ENCODE measurements around the gene GABPB1.

Gene GABPB1

DNA sequence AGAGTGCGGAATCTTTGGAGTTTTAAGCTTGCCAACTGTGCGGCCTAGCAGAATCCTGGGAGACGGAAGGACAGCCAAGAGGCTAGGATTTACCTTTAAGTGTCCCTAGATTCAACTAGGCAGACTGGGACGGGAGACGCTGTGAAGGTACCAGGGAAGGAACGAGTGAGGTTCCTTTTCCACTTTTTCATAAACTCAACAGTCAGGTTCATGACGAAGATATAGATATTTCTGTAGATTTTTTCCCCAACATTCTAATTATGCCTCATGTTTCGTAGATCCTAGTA is 564 bp upstream of the GABPB1 start:
- Histone ChIP-seq H2AK5ac (ENCODE audit: low read depth, low read length) (peak overlapping the region; percentile 20), H3K14ac (ENCODE audit: low read length) (no peak overlapping the region), H2AFZ (ENCODE audit: low read length) (peak overlapping the region; percentile 86), H3K9ac (ENCODE audit: low read depth, low read length, poor library complexity) (peak overlapping the region; percentile 85), H4K91ac (ENCODE audit: low read depth, low read length, poor library complexity) (no peak overlapping the region), H3K27me3 (ENCODE audit: control insufficient read depth in 3 of 3, insufficient read depth in 3 of 3, low read depth in 1 of 3, low read length in 3 of 3) (no peaks in the 10 kb centered on the region), H3K4me1 (ENCODE audit: control insufficient read depth in 2 of 2, insufficient read depth in 1 of 2, low read depth in 1 of 2, low read length in 2 of 2) (peaks cover 4 to 7% of the 10 kb centered on the region in 2 donors), H3K18ac (ENCODE audit: low read length) (peak overlapping the region; percentile 100), H2BK5ac (ENCODE audit: low read length) (peak overlapping the region; percentile 100), H2BK15ac (ENCODE audit: low read length) (no peak overlapping the region), H4K8ac (ENCODE audit: low read depth, low read length) (no peak overlapping the region), H3K4me2 (ENCODE audit: insufficient read depth, low read length, poor library complexity, severe bottlenecking) (peak overlapping the region; percentile 59), H3K4me3 (ENCODE audit: low read length in 2 of 2) (peak overlapping the region; percentile 91 to 100), H2BK120ac (ENCODE audit: low read depth, low read length) (no peak overlapping the region), H3K4ac (ENCODE audit: low read length) (no peak overlapping the region), H2BK12ac (ENCODE audit: low read length) (no peak overlapping the region), H3K9me3 (replicated peaks in 1 of 2; ENCODE audit: control insufficient read depth in 2 of 2, insufficient read depth in 1 of 2, low read depth in 1 of 2, low read length in 2 of 2) (peaks cover 0 to 6% of the 10 kb centered on the region in 2 donors), H3K36me3 (replicated peaks in 1 of 2; ENCODE audit: control insufficient read depth in 2 of 2, insufficient read depth in 2 of 2, low read length in 2 of 2) (peaks cover 9 to 68% of the 10 kb centered on the region in 2 donors), H3K23ac (ENCODE audit: low read depth, low read length, poor library complexity) (no peak overlapping the region), H3K27ac (replicated peaks; ENCODE audit: low read length) (peak overlapping the region; percentile 99), H3K79me1 (ENCODE audit: low read depth, low read length) (peaks cover 2% of the 10 kb centered on the region)
- no CpG with 5 or more reads among the region's 8 CpGs for WGBS, 2 donors (ENCODE audit: extremely low coverage in 2 of 2, insufficient read length in 2 of 2, insufficient replicate concordance in 1 of 2)
- DNase-seq (ENCODE audit: low spot score), result no peak

DNA sequence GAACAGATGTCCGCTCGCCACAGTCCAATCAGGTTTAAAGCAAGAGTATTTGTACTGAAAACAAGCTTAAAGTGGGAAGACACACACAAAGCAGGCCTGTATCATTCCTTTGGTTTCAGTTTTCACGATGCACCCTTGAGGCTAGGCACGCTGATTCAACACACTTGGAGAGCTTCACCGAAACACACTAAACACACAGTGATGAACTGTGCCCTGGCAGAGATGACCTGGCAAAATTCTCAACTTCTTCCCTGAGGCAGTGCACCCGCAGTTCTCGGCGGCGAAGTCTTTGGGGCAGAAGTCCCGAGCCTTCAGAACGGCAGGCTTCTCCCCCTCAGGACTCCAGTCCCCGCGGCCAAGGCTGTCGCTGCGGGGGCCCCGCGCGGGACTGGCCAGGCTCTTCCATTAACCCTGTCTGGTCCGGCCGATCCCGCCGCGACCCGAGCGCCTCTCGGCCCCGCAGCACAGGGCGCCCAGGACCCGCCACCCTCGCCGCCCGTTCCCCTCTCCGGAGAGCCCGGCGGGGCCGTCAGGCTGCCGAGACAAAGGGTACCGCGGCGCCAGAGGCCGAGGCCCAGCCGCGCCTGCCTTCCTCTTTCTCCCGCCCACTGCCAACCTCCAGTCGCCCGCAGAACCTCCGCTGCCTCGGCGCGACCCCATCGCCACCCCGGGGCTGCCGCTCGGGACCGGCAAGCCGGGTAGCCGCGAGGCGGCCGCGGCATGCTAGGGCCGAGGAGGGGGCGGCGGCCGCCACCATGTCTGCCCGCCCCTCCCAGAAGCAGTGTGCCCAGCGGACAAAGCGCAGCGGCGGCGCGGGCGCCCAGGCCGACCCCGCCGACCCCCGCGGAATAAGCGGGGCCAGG is 792 bp downstream of the GABPB1 start:
- H3K4me2 ChIP-seq (ENCODE audit: insufficient read depth, low read length, poor library complexity, severe bottlenecking), result peak overlapping the region; percentile 66
- peak overlapping the region; percentile 35 for H2BK120ac ChIP-seq (ENCODE audit: low read depth, low read length)
- H3K9me3 ChIP-seq (replicated peaks in 1 of 2; ENCODE audit: control insufficient read depth in 2 of 2, insufficient read depth in 1 of 2, low read depth in 1 of 2, low read length in 2 of 2), result peaks cover 0 to 6% of the 10 kb centered on the region in 2 donors
- H2BK15ac ChIP-seq (ENCODE audit: low read length), result no peak overlapping the region
- H3K18ac ChIP-seq (ENCODE audit: low read length), result peak overlapping the region; percentile 97
- peak overlapping the region; percentile 94 for H3K4ac ChIP-seq (ENCODE audit: low read length)
- no peaks in the 10 kb centered on the region for H3K27me3 ChIP-seq (ENCODE audit: control insufficient read depth in 3 of 3, insufficient read depth in 3 of 3, low read depth in 1 of 3, low read length in 3 of 3)
- no peak overlapping the region for H4K91ac ChIP-seq (ENCODE audit: low read depth, low read length, poor library complexity)
- DNase-seq (ENCODE audit: low spot score), result peak; percentile 44
- peak overlapping the region; percentile 100 for H2BK5ac ChIP-seq (ENCODE audit: low read length)
- H3K4me1 ChIP-seq (ENCODE audit: control insufficient read depth in 2 of 2, insufficient read depth in 1 of 2, low read depth in 1 of 2, low read length in 2 of 2), result peaks cover 4 to 7% of the 10 kb centered on the region in 2 donors
- H3K36me3 ChIP-seq (replicated peaks in 1 of 2; ENCODE audit: control insufficient read depth in 2 of 2, insufficient read depth in 2 of 2, low read length in 2 of 2), result peaks cover 6 to 60% of the 10 kb centered on the region in 2 donors
- no CpG with 5 or more reads among the region's 79 CpGs for WGBS, 2 donors (ENCODE audit: extremely low coverage in 2 of 2, insufficient read length in 2 of 2, insufficient replicate concordance in 1 of 2)
- peak overlapping the region; percentile 98 for H3K14ac ChIP-seq (ENCODE audit: low read length)
- peak overlapping the region; percentile 99 for H3K27ac ChIP-seq (replicated peaks; ENCODE audit: low read length)
- H3K9ac ChIP-seq (ENCODE audit: low read depth, low read length, poor library complexity), result peak overlapping the region; percentile 95
- H3K4me3 ChIP-seq (ENCODE audit: low read length in 2 of 2), result peak overlapping the region; percentile 91 to 100
- H2AK5ac ChIP-seq (ENCODE audit: low read depth, low read length), result peak overlapping the region; percentile 88
- no peak overlapping the region for H2BK12ac ChIP-seq (ENCODE audit: low read length)
- no peak overlapping the region for H4K8ac ChIP-seq (ENCODE audit: low read depth, low read length)
- H3K23ac ChIP-seq (ENCODE audit: low read depth, low read length, poor library complexity), result peak overlapping the region; percentile 97
- peak overlapping the region; percentile 86 for H2AFZ ChIP-seq (ENCODE audit: low read length)
- no peaks in the 10 kb centered on the region for H3K79me1 ChIP-seq (ENCODE audit: low read depth, low read length)

DNA sequence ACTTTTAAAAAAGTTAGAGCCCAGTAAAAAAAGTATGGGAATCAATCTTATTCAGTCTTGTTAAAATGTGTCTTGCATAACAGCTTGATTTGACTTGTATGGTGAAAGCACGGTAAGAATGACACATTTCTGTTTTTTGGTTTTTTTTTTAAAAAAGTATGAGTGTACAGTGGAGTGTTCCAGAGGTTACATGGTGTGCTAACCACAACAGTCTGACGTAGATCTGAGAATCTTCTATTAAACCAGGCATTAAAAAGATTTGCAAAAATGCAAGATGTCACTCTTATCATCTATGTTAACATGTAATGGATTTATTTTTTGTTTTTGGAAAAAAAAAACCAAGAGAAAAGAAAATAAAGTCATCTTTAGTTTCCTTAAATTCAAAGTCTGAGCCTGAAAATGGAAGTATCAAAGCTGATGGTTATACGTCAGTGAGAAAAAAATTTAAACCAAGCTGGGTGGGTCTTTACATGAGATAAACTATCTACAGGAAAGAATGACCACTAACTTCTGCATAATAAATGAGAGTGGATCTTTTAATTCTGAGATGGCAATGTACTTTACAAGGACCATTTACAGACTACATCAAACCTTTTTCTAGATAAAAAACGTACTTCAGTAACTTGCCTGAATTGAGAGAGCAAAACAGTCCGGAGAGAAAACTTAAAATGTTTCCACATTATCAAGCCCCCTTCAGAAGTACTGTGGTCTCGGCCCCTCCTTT is 1.6 kb downstream of the GABPB1 start:
- Histone ChIP-seq H3K27ac (replicated peaks; ENCODE audit: low read length) (peak overlapping the region; percentile 99), H3K23ac (ENCODE audit: low read depth, low read length, poor library complexity) (no peak overlapping the region), H3K9me3 (replicated peaks in 1 of 2; ENCODE audit: control insufficient read depth in 2 of 2, insufficient read depth in 1 of 2, low read depth in 1 of 2, low read length in 2 of 2) (peaks cover 0 to 6% of the 10 kb centered on the region in 2 donors), H2AFZ (ENCODE audit: low read length) (peak overlapping the region; percentile 86), H3K18ac (ENCODE audit: low read length) (no peak overlapping the region), H3K36me3 (replicated peaks in 1 of 2; ENCODE audit: control insufficient read depth in 2 of 2, insufficient read depth in 2 of 2, low read length in 2 of 2) (peaks cover 5 to 52% of the 10 kb centered on the region in 2 donors), H4K91ac (ENCODE audit: low read depth, low read length, poor library complexity) (no peak overlapping the region), H3K79me1 (ENCODE audit: low read depth, low read length) (no peaks in the 10 kb centered on the region), H3K14ac (ENCODE audit: low read length) (no peak overlapping the region), H4K8ac (ENCODE audit: low read depth, low read length) (no peak overlapping the region), H2BK120ac (ENCODE audit: low read depth, low read length) (no peak overlapping the region), H2BK12ac (ENCODE audit: low read length) (no peak overlapping the region), H3K9ac (ENCODE audit: low read depth, low read length, poor library complexity) (no peak overlapping the region), H2AK5ac (ENCODE audit: low read depth, low read length) (no peak overlapping the region), H3K27me3 (ENCODE audit: control insufficient read depth in 3 of 3, insufficient read depth in 3 of 3, low read depth in 1 of 3, low read length in 3 of 3) (no peaks in the 10 kb centered on the region), H2BK15ac (ENCODE audit: low read length) (no peak overlapping the region), H3K4me3 (ENCODE audit: low read length in 2 of 2) (peak overlapping the region; percentile 91 to 100), H3K4me1 (ENCODE audit: control insufficient read depth in 2 of 2, insufficient read depth in 1 of 2, low read depth in 1 of 2, low read length in 2 of 2) (peaks cover 4 to 7% of the 10 kb centered on the region in 2 donors), H3K4me2 (ENCODE audit: insufficient read depth, low read length, poor library complexity, severe bottlenecking) (peak overlapping the region; percentile 66), H3K4ac (ENCODE audit: low read length) (no peak overlapping the region), H2BK5ac (ENCODE audit: low read length) (no peak overlapping the region)
- no CpG with 5 or more reads among the region's 6 CpGs for WGBS, 2 donors (ENCODE audit: extremely low coverage in 2 of 2, insufficient read length in 2 of 2, insufficient replicate concordance in 1 of 2)
- DNase-seq (ENCODE audit: low spot score), result no peak

DNA sequence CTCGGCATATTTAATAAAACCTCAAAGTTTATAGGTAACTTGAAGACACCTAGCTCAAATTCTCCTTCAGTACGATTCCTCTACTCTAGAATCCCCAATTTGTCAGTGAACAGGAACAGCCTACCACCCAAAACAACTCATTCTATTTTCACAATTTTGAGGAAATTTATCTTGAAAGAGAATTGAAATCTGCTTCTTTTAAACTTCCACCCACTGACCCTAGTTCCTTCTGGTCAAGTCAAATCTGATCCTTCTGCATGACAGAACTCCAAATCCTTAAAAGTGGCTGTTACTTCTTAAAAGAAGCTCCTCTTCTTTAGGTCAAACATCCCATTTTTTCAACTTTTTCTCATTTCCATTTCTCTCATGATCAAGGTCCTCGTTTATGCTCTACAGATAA is 4.4 kb downstream of the GABPB1 start:
- H3K23ac ChIP-seq (ENCODE audit: low read depth, low read length, poor library complexity), result no peak overlapping the region
- H3K4me1 ChIP-seq (ENCODE audit: control insufficient read depth in 2 of 2, insufficient read depth in 1 of 2, low read depth in 1 of 2, low read length in 2 of 2), result peaks cover 2 to 7% of the 10 kb centered on the region in 2 donors
- no peak overlapping the region for H2AFZ ChIP-seq (ENCODE audit: low read length)
- no peak overlapping the region for H3K9ac ChIP-seq (ENCODE audit: low read depth, low read length, poor library complexity)
- H4K91ac ChIP-seq (ENCODE audit: low read depth, low read length, poor library complexity), result no peak overlapping the region
- no peak overlapping the region for H3K27ac ChIP-seq (replicated peaks; ENCODE audit: low read length)
- WGBS, 2 donors (ENCODE audit: extremely low coverage in 2 of 2, insufficient read length in 2 of 2, insufficient replicate concordance in 1 of 2), result no CpG with 5 or more reads among the region's 3 CpGs
- no peak overlapping the region for H3K18ac ChIP-seq (ENCODE audit: low read length)
- no peaks in the 10 kb centered on the region for H3K79me1 ChIP-seq (ENCODE audit: low read depth, low read length)
- H2BK12ac ChIP-seq (ENCODE audit: low read length), result no peak overlapping the region
- no peak overlapping the region for H2AK5ac ChIP-seq (ENCODE audit: low read depth, low read length)
- no peak overlapping the region for H2BK15ac ChIP-seq (ENCODE audit: low read length)
- H2BK5ac ChIP-seq (ENCODE audit: low read length), result no peak overlapping the region
- no peak overlapping the region for H3K4me2 ChIP-seq (ENCODE audit: insufficient read depth, low read length, poor library complexity, severe bottlenecking)
- H3K27me3 ChIP-seq (ENCODE audit: control insufficient read depth in 3 of 3, insufficient read depth in 3 of 3, low read depth in 1 of 3, low read length in 3 of 3), result no peaks in the 10 kb centered on the region
- no peak overlapping the region for H3K14ac ChIP-seq (ENCODE audit: low read length)
- H3K36me3 ChIP-seq (replicated peaks in 1 of 2; ENCODE audit: control insufficient read depth in 2 of 2, insufficient read depth in 2 of 2, low read length in 2 of 2), result peaks cover 0 to 38% of the 10 kb centered on the region in 2 donors
- no peak overlapping the region for H4K8ac ChIP-seq (ENCODE audit: low read depth, low read length)
- no peak overlapping the region for H2BK120ac ChIP-seq (ENCODE audit: low read depth, low read length)
- no peaks in the 10 kb centered on the region for H3K9me3 ChIP-seq (replicated peaks in 1 of 2; ENCODE audit: control insufficient read depth in 2 of 2, insufficient read depth in 1 of 2, low read depth in 1 of 2, low read length in 2 of 2)
- no peak overlapping the region for H3K4me3 ChIP-seq (ENCODE audit: low read length in 2 of 2)
- no peak overlapping the region for H3K4ac ChIP-seq (ENCODE audit: low read length)
- DNase-seq (ENCODE audit: low spot score), result no peak

Data from neuronal stem cell (in vitro differentiated cells).